ENCODE results near the gene PTPRS.

Gene PTPRS

DNA sequence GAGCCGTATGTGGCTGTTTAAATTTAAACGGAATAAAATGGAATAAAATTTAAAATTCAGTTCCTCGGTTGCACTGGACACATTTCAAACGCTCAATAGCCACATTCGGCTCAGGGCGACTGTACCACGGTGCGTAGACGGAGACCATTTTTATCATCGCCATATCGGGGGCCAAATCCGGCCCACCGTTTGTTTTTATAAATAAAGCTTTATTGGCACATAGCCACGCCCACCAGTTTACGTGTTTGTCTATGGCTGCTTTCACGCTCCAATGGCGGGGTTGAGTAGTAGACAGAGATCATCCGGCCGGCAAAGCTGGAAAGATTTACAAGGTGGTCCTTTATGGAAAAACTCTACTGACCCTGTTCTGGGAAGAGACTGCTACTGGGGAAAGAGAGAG lies 33.0 kb downstream of the PTPRS start:
- H3K27me3 ChIP-seq (ENCODE audit: insufficient read depth, low read length): no peaks in the 10 kb centered on the region
- no peak overlapping the region for H3K4me3 ChIP-seq (ENCODE audit: low read depth, low read length)
- no peak overlapping the region for H3K27ac ChIP-seq (ENCODE audit: low read depth, low read length)
- H2AFZ ChIP-seq (ENCODE audit: low read length, unreplicated experiment): no peak overlapping the region
- H3K36me3 ChIP-seq (ENCODE audit: insufficient read depth, low read length): no peaks in the 10 kb centered on the region
- no peaks in the 10 kb centered on the region for H3K79me2 ChIP-seq (ENCODE audit: control insufficient read depth, insufficient read depth, low read length, unreplicated experiment)
- peaks cover 7% of the 10 kb centered on the region for H3K4me1 ChIP-seq (ENCODE audit: control insufficient read depth, insufficient read depth, low read length, unreplicated experiment)

DNA sequence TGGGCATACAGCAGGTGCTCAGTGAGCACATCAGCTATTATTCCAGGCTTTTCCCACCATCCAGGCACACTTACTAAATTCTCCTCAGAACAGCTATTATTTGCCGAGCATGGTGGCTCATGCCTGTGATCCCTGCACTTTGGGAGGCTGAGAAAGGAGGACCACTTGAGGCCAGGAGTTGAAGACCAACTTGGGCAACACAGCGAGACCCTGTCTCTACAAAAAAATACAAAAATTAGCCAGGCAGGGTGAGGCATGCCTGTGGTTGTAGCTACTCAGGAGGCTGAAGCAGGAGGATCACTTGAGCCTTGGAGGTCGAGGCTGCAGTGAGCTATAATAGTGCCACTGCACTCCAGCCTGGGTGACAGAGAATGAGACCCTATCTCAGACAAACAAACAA lies 35.4 kb downstream of the PTPRS start:
- H3K4me1 ChIP-seq (ENCODE audit: control insufficient read depth, insufficient read depth, low read length, unreplicated experiment): peaks cover 7% of the 10 kb centered on the region
- no peak overlapping the region for H3K27ac ChIP-seq (ENCODE audit: low read depth, low read length)
- H3K36me3 ChIP-seq (ENCODE audit: insufficient read depth, low read length): no peaks in the 10 kb centered on the region
- no peak overlapping the region for H2AFZ ChIP-seq (ENCODE audit: low read length, unreplicated experiment)
- H3K4me3 ChIP-seq (ENCODE audit: low read depth, low read length): no peak overlapping the region
- H3K27me3 ChIP-seq (ENCODE audit: insufficient read depth, low read length): no peaks in the 10 kb centered on the region
- H3K79me2 ChIP-seq (ENCODE audit: control insufficient read depth, insufficient read depth, low read length, unreplicated experiment): no peaks in the 10 kb centered on the region

DNA sequence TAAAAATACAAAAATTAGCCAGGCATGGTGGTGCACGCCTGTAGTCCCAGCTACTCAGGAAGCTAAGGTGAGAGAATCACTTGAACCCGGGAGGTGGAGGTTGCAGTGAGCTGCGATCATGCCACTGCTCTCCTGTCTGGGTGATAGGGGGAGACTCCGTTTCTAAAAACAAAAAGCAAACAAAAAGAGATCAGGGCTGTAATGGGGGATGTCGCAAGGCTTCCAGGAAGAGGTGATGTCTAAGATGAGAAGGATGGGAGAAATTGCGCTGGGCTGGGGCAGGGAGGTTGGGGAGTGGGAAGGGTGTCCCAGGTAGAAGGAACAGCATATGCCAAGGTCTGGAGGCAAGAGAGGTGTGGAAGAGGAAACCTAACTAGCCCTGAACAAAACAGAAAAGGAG lies 36.1 kb downstream of the PTPRS start:
- Histone ChIP-seq H2AFZ (ENCODE audit: low read length, unreplicated experiment) (no peak overlapping the region), H3K27ac (ENCODE audit: low read depth, low read length) (no peak overlapping the region), H3K4me1 (ENCODE audit: control insufficient read depth, insufficient read depth, low read length, unreplicated experiment) (peaks cover 7% of the 10 kb centered on the region), H3K36me3 (ENCODE audit: insufficient read depth, low read length) (no peaks in the 10 kb centered on the region), H3K4me3 (ENCODE audit: low read depth, low read length) (no peak overlapping the region), H3K79me2 (ENCODE audit: control insufficient read depth, insufficient read depth, low read length, unreplicated experiment) (no peaks in the 10 kb centered on the region), H3K27me3 (ENCODE audit: insufficient read depth, low read length) (no peaks in the 10 kb centered on the region)

DNA sequence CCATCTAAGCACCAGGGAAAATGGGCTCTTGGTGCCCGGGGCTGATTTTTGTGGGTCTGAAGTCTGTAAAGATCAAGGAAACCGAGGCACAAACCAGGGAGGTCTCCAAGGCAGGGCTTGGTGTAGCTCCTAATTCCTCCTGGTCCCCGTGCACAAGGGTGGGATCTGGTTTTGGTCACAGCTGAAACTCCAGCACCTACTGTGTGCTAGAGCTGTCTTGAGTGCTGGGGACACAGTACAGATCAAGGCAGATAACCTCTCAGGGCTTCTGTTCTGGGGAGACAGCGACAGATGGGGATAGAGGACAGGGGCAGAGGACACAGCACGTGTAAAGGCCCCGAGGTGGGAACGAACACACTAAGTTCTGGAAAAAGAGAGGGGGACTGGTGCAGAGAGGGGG lies 37.4 kb downstream of the PTPRS start:
- Histone ChIP-seq H3K79me2 (ENCODE audit: control insufficient read depth, insufficient read depth, low read length, unreplicated experiment) (no peaks in the 10 kb centered on the region), H3K27me3 (ENCODE audit: insufficient read depth, low read length) (no peaks in the 10 kb centered on the region)

DNA sequence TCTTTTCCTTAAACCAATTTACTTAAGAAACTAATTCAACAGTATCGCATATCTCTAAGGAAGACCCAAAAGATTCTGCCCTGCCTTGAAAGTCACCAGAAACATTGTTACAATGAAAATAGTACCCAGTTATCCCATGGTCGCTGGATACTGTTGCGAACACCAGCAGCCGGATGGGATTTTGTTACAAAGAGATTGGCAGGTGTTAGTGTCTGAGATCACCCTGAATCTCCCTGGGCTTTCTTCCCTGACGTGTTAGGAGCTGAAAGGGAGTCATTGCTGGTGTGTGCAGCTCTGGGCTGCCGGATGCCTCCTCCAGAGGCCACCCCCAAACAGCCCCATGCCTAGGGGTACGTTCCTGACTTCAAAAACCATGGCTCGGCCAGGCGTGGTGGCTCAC lies 38.2 kb downstream of the PTPRS start:
- H3K79me2 ChIP-seq (ENCODE audit: control insufficient read depth, insufficient read depth, low read length, unreplicated experiment): no peaks in the 10 kb centered on the region
- H3K4me3 ChIP-seq (ENCODE audit: low read depth, low read length): no peak overlapping the region
- no peak overlapping the region for H2AFZ ChIP-seq (ENCODE audit: low read length, unreplicated experiment)
- H3K36me3 ChIP-seq (ENCODE audit: insufficient read depth, low read length): no peaks in the 10 kb centered on the region
- H3K4me1 ChIP-seq (ENCODE audit: control insufficient read depth, insufficient read depth, low read length, unreplicated experiment): no peaks in the 10 kb centered on the region
- H3K27me3 ChIP-seq (ENCODE audit: insufficient read depth, low read length): no peaks in the 10 kb centered on the region
- H3K27ac ChIP-seq (ENCODE audit: low read depth, low read length): no peak overlapping the region

More for the DNA sequence above, 37.4 kb downstream of the PTPRS start:
- no peak overlapping the region for H2AFZ ChIP-seq (ENCODE audit: low read length, unreplicated experiment)
- H3K4me1 ChIP-seq (ENCODE audit: control insufficient read depth, insufficient read depth, low read length, unreplicated experiment): peaks cover 2% of the 10 kb centered on the region
- H3K36me3 ChIP-seq (ENCODE audit: insufficient read depth, low read length): no peaks in the 10 kb centered on the region
- H3K4me3 ChIP-seq (ENCODE audit: low read depth, low read length): no peak overlapping the region
- no peak overlapping the region for H3K27ac ChIP-seq (ENCODE audit: low read depth, low read length)

DNA sequence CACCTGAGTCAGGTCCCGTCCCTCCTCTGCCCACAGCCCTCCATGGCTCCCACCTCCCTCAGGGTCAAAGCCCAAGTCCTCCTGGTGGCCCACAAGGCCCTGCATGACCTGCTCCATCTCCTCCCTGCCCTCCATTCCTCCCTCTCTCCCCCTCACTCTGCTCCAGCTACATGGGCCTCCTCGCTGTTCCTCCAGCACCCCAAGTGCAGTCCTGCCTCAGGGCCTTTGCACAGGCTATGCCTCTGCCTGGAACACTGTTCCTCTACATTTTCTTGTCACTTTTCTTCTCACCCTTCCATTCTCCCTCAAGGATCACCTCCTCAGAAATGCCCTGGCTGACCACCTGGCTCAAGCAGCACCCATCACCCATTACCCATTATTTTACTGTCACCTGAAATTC lies 41.5 kb downstream of the PTPRS start:
- Histone ChIP-seq H2AFZ (ENCODE audit: low read length, unreplicated experiment) (no peak overlapping the region), H3K27me3 (ENCODE audit: insufficient read depth, low read length) (no peaks in the 10 kb centered on the region), H3K36me3 (ENCODE audit: insufficient read depth, low read length) (no peaks in the 10 kb centered on the region), H3K27ac (ENCODE audit: low read depth, low read length) (no peak overlapping the region), H3K79me2 (ENCODE audit: control insufficient read depth, insufficient read depth, low read length, unreplicated experiment) (no peaks in the 10 kb centered on the region), H3K4me1 (ENCODE audit: control insufficient read depth, insufficient read depth, low read length, unreplicated experiment) (no peaks in the 10 kb centered on the region), H3K4me3 (ENCODE audit: low read depth, low read length) (no peak overlapping the region)

DNA sequence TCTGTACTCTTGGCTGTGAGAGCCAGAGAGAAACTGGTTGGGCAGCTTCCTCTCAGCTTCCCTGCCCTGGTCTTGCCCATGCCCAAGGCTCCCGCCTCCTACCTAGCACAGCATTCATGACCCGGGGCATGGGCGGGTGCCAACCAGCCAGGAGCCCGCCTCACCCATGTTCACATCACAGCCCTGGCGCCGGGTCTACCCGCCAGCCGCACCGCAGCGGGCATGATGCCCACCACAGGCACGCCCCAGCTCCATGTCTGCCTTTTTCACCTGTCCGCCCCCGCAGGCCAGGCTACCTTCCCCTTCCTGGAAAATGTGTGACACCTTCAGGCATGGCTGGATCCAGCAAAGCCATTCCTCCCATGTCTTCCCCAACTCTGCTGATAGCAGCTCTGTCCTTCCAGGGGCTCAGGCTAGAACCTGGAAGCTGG lies 42.1 kb downstream of the PTPRS start:
- Histone ChIP-seq H3K36me3 (ENCODE audit: insufficient read depth, low read length) (no peaks in the 10 kb centered on the region), H3K4me1 (ENCODE audit: control insufficient read depth, insufficient read depth, low read length, unreplicated experiment) (no peaks in the 10 kb centered on the region), H3K4me3 (ENCODE audit: low read depth, low read length) (no peak overlapping the region), H3K79me2 (ENCODE audit: control insufficient read depth, insufficient read depth, low read length, unreplicated experiment) (no peaks in the 10 kb centered on the region), H3K27ac (ENCODE audit: low read depth, low read length) (no peak overlapping the region), H2AFZ (ENCODE audit: low read length, unreplicated experiment) (no peak overlapping the region), H3K27me3 (ENCODE audit: insufficient read depth, low read length) (no peaks in the 10 kb centered on the region)

DNA sequence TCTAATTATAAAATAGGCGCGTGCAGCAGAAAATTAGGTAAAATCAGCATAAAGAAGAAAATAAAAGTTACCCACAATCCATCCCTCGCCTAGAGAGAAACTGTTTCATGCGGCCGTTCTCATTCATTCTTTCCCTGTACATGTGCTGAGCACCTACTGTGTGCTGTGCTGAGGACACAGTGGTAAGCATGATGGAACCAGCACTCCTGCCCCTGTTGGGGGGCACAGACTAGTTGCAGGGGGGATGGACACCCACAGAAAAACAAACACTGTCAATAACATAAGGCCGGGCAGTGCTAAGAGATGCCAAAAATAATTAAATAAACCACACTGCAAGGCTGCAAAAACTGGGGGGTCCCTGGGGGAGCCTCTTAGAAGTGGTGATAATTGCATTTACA lies 43.3 kb downstream of the PTPRS start:
- Histone ChIP-seq H3K27ac (ENCODE audit: low read depth, low read length) (no peak overlapping the region), H3K27me3 (ENCODE audit: insufficient read depth, low read length) (no peaks in the 10 kb centered on the region), H3K36me3 (ENCODE audit: insufficient read depth, low read length) (no peaks in the 10 kb centered on the region), H3K4me1 (ENCODE audit: control insufficient read depth, insufficient read depth, low read length, unreplicated experiment) (no peaks in the 10 kb centered on the region), H3K4me3 (ENCODE audit: low read depth, low read length) (no peak overlapping the region), H3K79me2 (ENCODE audit: control insufficient read depth, insufficient read depth, low read length, unreplicated experiment) (peaks cover 2% of the 10 kb centered on the region), H2AFZ (ENCODE audit: low read length, unreplicated experiment) (no peak overlapping the region)

DNA sequence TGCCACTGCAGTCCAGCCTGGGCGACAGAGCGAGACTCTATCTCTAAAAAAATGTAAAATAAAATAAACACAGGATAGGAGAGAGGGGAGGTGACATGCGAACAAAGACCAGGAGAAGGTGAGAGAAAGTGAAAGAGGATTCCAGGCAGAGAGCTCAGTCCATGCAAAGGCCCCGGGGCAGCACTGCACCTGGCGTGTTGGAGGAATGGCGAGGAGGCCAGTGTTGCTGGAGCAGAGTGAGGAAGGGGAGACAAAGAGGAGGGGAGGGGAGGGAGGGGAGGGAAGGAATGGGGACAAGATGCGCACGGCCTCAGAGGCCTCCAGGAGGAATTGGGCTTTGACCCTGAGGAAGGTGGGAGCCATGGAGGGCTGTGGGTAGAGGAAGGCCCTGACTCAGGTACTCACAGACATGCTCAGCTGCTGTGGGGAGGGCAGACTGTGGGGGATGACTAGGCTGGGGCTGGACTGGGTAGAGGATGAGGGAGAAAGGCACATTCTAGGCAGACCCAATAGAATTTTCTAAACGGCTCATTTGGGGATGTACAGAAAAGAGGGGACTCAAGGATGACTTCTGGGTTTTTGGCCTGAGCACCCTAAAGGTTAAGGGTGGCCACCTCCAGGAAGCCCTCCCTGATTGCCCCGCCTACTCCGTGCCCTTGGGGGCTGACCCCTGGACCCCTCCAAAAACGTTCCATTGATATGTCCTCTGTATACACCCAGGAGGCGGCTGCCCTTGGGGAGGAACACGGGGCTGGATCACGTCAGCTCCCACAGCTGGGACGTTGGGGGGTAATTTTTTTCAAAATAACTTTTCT lies 43.9 kb downstream of the PTPRS start:
- no peaks in the 10 kb centered on the region for H3K36me3 ChIP-seq (ENCODE audit: insufficient read depth, low read length)
- H3K27ac ChIP-seq (ENCODE audit: low read depth, low read length): no peak overlapping the region
- peaks cover 2% of the 10 kb centered on the region for H3K79me2 ChIP-seq (ENCODE audit: control insufficient read depth, insufficient read depth, low read length, unreplicated experiment)
- no peaks in the 10 kb centered on the region for H3K4me1 ChIP-seq (ENCODE audit: control insufficient read depth, insufficient read depth, low read length, unreplicated experiment)
- H2AFZ ChIP-seq (ENCODE audit: low read length, unreplicated experiment): no peak overlapping the region
- no peaks in the 10 kb centered on the region for H3K27me3 ChIP-seq (ENCODE audit: insufficient read depth, low read length)
- H3K4me3 ChIP-seq (ENCODE audit: low read depth, low read length): no peak overlapping the region

DNA sequence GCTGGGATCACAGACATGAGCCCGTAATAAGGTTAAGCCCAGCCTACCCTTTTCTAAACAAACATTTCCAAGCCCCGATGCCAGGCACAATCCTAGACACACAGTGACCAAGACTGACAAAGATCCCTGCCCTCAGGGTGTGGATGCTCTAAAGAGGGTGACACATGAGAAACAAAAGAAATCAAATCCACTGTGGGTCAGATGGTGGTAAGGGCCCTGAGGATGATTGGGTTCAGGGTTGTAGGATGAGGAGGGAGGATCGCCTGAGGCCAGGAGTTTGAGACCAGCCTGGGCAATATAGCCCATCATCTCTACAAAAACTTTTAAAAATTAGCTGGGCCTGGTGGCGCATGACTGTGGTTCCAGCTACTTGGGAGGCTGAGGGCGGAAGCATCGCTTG lies 44.6 kb downstream of the PTPRS start:
- Histone ChIP-seq H3K36me3 (ENCODE audit: insufficient read depth, low read length) (no peaks in the 10 kb centered on the region), H3K27me3 (ENCODE audit: insufficient read depth, low read length) (no peaks in the 10 kb centered on the region), H3K27ac (ENCODE audit: low read depth, low read length) (no peak overlapping the region), H2AFZ (ENCODE audit: low read length, unreplicated experiment) (no peak overlapping the region), H3K4me3 (ENCODE audit: low read depth, low read length) (no peak overlapping the region), H3K4me1 (ENCODE audit: control insufficient read depth, insufficient read depth, low read length, unreplicated experiment) (no peaks in the 10 kb centered on the region), H3K79me2 (ENCODE audit: control insufficient read depth, insufficient read depth, low read length, unreplicated experiment) (peaks cover 2% of the 10 kb centered on the region)

DNA sequence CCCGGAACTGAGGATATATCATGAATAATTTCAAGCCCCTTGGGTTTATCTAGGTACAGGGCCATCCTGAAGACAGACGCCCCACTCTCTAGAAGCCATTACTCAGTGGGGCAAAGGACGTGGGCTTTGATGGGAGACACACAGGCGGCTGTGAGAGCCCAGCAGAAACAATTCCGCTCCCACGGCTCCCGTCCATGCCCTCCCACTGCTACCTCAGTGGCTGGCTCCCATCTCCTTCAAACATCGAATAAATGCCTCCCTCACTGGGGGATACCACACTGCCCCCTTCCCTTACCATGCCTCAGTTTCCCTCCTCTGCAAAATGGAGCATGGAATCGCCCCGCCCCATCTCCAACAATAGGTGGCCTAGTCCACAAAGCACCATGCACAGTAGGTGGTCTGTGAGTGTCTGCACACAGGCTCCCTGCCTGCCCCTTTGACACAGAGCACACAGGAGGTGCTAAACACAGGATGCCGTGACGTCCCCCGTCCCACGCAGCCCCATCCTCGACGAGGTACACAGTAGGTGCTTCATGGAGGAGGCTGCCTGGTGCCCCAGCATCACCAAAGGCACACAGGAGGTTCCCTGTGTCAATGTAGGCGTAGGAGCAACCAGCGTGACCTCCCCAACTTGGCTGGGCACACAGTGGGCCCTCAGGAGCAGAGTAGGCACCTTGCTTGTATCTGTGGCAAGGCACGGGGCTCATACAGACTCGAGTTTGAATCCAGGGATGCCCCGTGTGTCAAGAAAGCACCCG lies 46.0 kb downstream of the PTPRS start:
- Histone ChIP-seq H3K4me3 (ENCODE audit: low read depth, low read length) (peak overlapping the region; percentile 89; the same call in 1 of the 2 replicates), H3K79me2 (ENCODE audit: control insufficient read depth, insufficient read depth, low read length, unreplicated experiment) (peaks cover 2% of the 10 kb centered on the region), H3K27ac (ENCODE audit: low read depth, low read length) (no peak overlapping the region)

More for the DNA sequence above, 46.0 kb downstream of the PTPRS start:
- H3K27me3 ChIP-seq (ENCODE audit: insufficient read depth, low read length): no peaks in the 10 kb centered on the region
- no peak overlapping the region for H2AFZ ChIP-seq (ENCODE audit: low read length, unreplicated experiment)
- H3K36me3 ChIP-seq (ENCODE audit: insufficient read depth, low read length): no peaks in the 10 kb centered on the region
- no peaks in the 10 kb centered on the region for H3K4me1 ChIP-seq (ENCODE audit: control insufficient read depth, insufficient read depth, low read length, unreplicated experiment)
